ENCODE data around the gene CYP2S1. TPM values are rescaled to one million over a fixed set of nuclear protein-coding genes. Genes with fewer than 3 reads are reported as not detected.
A peak's percentile ranks its signal among the peaks of the same experiment; 100 is the strongest.

The CYP2S1 gene
- total RNA-seq, 1 donor from 2014 or later, result 17.5 TPM

- peak overlapping the region; percentile 27 for H3K27ac Mint-ChIP-seq (ENCODE audit: unreplicated experiment)
- TF ChIP-seq CTCF (IDR thresholded peaks at IDR 0.05; ENCODE audit: unreplicated experiment), result no peak
- peaks cover 18% of the 10 kb centered on the region for H3K27me3 Mint-ChIP-seq (ENCODE audit: unreplicated experiment)
- peak overlapping the region; percentile 48 for H3K4me3 Mint-ChIP-seq (ENCODE audit: unreplicated experiment)
- no peaks in the 10 kb centered on the region for H3K9me3 Mint-ChIP-seq (ENCODE audit: unreplicated experiment)
- peaks cover 9% of the 10 kb centered on the region for H3K36me3 Mint-ChIP-seq (ENCODE audit: low read depth, unreplicated experiment)
- no peak for DNase-seq (ENCODE audit: low spot score)
- H3K4me1 Mint-ChIP-seq (ENCODE audit: unreplicated experiment), result peaks cover 10% of the 10 kb centered on the region
Observed at GRCh38 chr19:41217741-41218140, 24.7 kb downstream of the CYP2S1 start.

- no peak for TF ChIP-seq CTCF (IDR thresholded peaks at IDR 0.05; ENCODE audit: unreplicated experiment)
- Mint-ChIP-seq H3K27me3 (ENCODE audit: unreplicated experiment) (peaks cover 18% of the 10 kb centered on the region), H3K9me3 (ENCODE audit: unreplicated experiment) (no peaks in the 10 kb centered on the region)
Observed at GRCh38 chr19:41218249-41218614, 25.2 kb downstream of the CYP2S1 start.

DNA sequence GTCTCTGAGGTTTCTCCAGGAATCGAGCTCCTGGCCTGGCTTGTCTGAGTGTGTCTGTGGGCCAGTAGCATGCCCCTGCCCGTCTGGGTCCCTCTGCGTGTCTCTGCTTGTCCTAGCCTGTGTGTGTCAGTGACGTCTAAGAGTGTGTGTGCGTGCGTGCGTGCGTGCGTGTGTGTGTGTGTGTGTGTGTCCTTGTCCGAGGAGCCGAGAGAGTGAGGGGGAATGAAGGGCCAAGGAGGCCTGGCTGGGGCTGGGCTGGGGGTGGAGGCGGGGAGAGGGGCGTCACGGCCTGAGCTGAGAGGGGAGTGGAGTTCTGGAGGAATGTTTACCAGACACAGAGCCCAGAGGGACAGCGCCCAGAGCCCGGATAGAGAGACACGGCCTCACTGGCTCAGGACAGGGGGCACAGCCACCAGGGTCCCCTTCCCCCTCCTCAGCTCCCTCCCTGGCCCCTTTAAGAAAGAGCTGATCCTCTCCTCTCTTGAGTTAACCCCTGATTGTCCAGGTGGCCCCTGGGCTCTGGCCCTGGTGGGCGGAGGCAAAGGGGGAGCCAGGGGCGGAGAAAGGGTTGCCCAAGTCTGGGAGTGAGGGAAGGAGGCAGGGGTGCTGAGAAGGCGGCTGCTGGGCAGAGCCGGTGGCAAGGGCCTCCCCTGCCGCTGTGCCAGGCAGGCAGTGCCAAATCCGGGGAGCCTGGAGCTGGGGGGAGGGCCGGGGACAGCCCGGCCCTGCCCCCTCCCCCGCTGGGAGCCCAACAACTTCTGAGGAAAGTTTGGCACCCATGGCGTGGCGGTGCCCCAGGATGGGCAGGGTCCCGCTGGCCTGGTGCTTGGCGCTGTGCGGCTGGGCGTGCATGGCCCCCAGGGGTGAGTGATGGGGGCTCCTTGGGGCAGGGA is 25.8 kb downstream of the CYP2S1 start, which contains the start of gene AXL:
TSS of gene AXL (plus strand) at position 609 of the 893 bp plus-strand sequence. CDS start at position 779, 170 bp downstream.
- H3K4me1 Mint-ChIP-seq (ENCODE audit: unreplicated experiment), result peaks cover 10% of the 10 kb centered on the region
- peak; percentile 45 for DNase-seq (ENCODE audit: low spot score)
- H3K36me3 Mint-ChIP-seq (ENCODE audit: low read depth, unreplicated experiment), result peaks cover 10% of the 10 kb centered on the region
- H3K27ac Mint-ChIP-seq (ENCODE audit: unreplicated experiment), result peak within 1 kb of the TSS; percentile 61
- no peak for TF ChIP-seq CTCF (IDR thresholded peaks at IDR 0.05; ENCODE audit: unreplicated experiment)
- no peaks in the 10 kb centered on the region for H3K9me3 Mint-ChIP-seq (ENCODE audit: unreplicated experiment)
- H3K4me3 Mint-ChIP-seq (ENCODE audit: unreplicated experiment), result peak within 1 kb of the TSS; percentile 90
- H3K27me3 Mint-ChIP-seq (ENCODE audit: unreplicated experiment), result peaks cover 18% of the 10 kb centered on the region

More at GRCh38 chr19:41218249-41218614, 25.2 kb downstream of the CYP2S1 start:
- Mint-ChIP-seq H3K27ac (ENCODE audit: unreplicated experiment) (peak overlapping the region; percentile 61), H3K36me3 (ENCODE audit: low read depth, unreplicated experiment) (peaks cover 9% of the 10 kb centered on the region), H3K4me3 (ENCODE audit: unreplicated experiment) (peak overlapping the region; percentile 90), H3K4me1 (ENCODE audit: unreplicated experiment) (peaks cover 10% of the 10 kb centered on the region)
- DNase-seq (ENCODE audit: low spot score), result no peak

- H3K27me3 Mint-ChIP-seq (ENCODE audit: unreplicated experiment), result peaks cover 16% of the 10 kb centered on the region
- peaks cover 10% of the 10 kb centered on the region for H3K4me1 Mint-ChIP-seq (ENCODE audit: unreplicated experiment)
- no peaks in the 10 kb centered on the region for H3K9me3 Mint-ChIP-seq (ENCODE audit: unreplicated experiment)
- peaks cover 12% of the 10 kb centered on the region for H3K36me3 Mint-ChIP-seq (ENCODE audit: low read depth, unreplicated experiment)
- peak overlapping the region; percentile 88 for H3K4me3 Mint-ChIP-seq (ENCODE audit: unreplicated experiment)
- no peak for DNase-seq (ENCODE audit: low spot score)
- TF ChIP-seq CTCF (IDR thresholded peaks at IDR 0.05; ENCODE audit: unreplicated experiment), result no peak
- no peak overlapping the region for H3K27ac Mint-ChIP-seq (ENCODE audit: unreplicated experiment)
Observed at GRCh38 chr19:41219924-41220567, 27.0 kb downstream of the CYP2S1 start.

All from endothelial cell (in vitro differentiated cells).